ENCODE data around the gene CELF2. TPM values are rescaled to one million over a fixed set of nuclear protein-coding genes. Genes with fewer than 3 reads are reported as not detected.

The CELF2 gene
- total RNA-seq, 4 donors from 2014 or later = 106 to 127 (median 120) TPM

DNA sequence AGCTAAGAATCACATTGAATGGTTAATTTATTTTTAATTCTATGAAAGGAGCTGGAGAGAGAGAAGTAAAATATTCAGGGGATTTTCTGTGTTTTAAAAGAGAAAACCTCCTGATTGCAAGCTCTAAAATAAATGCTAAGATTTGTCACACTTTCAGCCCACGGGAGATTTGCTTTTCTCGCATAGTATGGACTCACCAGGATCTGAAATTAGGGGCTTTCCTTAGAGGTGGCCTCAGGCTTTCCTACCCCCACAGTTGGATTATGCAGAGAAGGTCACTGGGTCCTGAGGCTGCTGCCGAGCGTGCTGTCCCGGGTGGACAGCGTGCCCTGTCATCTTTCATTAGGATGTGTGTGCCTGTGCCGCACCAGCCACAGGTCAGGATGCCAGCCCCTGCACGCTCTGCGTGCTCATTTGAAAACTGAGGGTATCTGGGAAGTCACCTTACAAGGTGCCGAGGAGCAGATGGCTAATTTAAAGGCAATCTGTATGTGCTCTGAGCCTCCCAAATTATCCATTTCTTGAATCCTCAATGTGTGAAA, 258.8 kb downstream of the CELF2 start:
- TF ChIP-seq POLR2A (IDR thresholded peaks at IDR 0.05) (no peak), EP300 (IDR thresholded peaks at IDR 0.05) (no peak), CTCF (IDR thresholded peaks at IDR 0.05) (no peak)
- no peak overlapping the region for H3K27ac ChIP-seq
- peaks cover 0 to 87% (median 15%) of the 10 kb centered on the region in 3 donors for H3K36me3 ChIP-seq
- peaks cover 0 to 7% (median 0%) of the 10 kb centered on the region in 4 donors for H3K4me1 ChIP-seq
- H3K27me3 ChIP-seq = no peaks in the 10 kb centered on the region
- no peaks in the 10 kb centered on the region for H3K9me3 ChIP-seq
- no peak for DNase-seq (ENCODE audit: low spot score in 2 of 2)
- WGBS, 2 donors = 72 to 82% methylated on average over 10 of the region's 10 CpGs
- no peak overlapping the region for H3K4me3 ChIP-seq

DNA sequence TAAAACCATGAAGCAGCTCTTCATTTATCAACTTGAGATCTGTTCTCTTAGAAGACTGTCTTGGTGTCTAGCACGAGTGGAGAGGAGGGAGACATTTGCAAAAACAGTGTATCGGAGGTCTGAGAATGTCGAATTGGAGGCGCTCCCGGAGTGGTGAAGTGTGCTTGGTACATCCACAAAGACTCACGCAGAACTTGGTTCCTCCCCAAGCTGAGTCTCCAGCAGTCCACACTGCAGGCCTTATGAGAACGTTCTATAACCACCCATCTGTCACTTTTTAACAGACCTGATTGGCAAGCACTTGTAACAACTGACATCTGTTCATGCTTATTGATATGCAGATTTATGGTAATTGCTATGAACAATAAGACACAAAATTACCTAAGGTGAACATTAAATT, 261.6 kb downstream of the CELF2 start:
- no peaks in the 10 kb centered on the region for H3K27me3 ChIP-seq
- 86 to 88% methylated on average over 7 of the region's 7 CpGs for WGBS, 2 donors

GRCh38 chr10:11280187-11280932, 262.7 kb downstream of the CELF2 start:
- no peak for DNase-seq (ENCODE audit: low spot score in 2 of 2)
- H3K4me3 ChIP-seq = no peak overlapping the region
- H3K9me3 ChIP-seq = no peaks in the 10 kb centered on the region
- no peak overlapping the region for H3K27ac ChIP-seq
- H3K4me1 ChIP-seq = peaks cover 0 to 4% (median 0%) of the 10 kb centered on the region in 4 donors
- no peaks in the 10 kb centered on the region for H3K27me3 ChIP-seq
- peaks cover 0 to 80% (median 15%) of the 10 kb centered on the region in 3 donors for H3K36me3 ChIP-seq
- WGBS, 2 donors = 94 to 96% methylated on average over 25 of the region's 25 CpGs
- no peak for TF ChIP-seq EP300 (IDR thresholded peaks at IDR 0.05)
- no peak for TF ChIP-seq CTCF (IDR thresholded peaks at IDR 0.05)
- TF ChIP-seq POLR2A (IDR thresholded peaks at IDR 0.05) = no peak

More for the DNA sequence above, 261.6 kb downstream of the CELF2 start:
- Histone ChIP-seq H3K4me1 (peaks cover 0 to 4% (median 0%) of the 10 kb centered on the region in 4 donors), H3K4me3 (no peak overlapping the region), H3K9me3 (no peaks in the 10 kb centered on the region), H3K27ac (no peak overlapping the region), H3K36me3 (peaks cover 0 to 86% (median 15%) of the 10 kb centered on the region in 3 donors)
- TF ChIP-seq EP300 (IDR thresholded peaks at IDR 0.05) = no peak
- TF ChIP-seq POLR2A (IDR thresholded peaks at IDR 0.05) = no peak
- no peak for TF ChIP-seq CTCF (IDR thresholded peaks at IDR 0.05)
- DNase-seq (ENCODE audit: low spot score in 2 of 2) = no peak

GRCh38 chr10:11282156-11282555, 264.5 kb downstream of the CELF2 start:
- WGBS, 2 donors = 85 to 89% methylated on average over 9 of the region's 9 CpGs
- no peaks in the 10 kb centered on the region for H3K27me3 ChIP-seq
- no peak overlapping the region for H3K27ac ChIP-seq
- H3K4me3 ChIP-seq = no peak overlapping the region
- TF ChIP-seq EP300 (IDR thresholded peaks at IDR 0.05) (no peak), CTCF (IDR thresholded peaks at IDR 0.05) (no peak), POLR2A (IDR thresholded peaks at IDR 0.05) (no peak)
- H3K36me3 ChIP-seq = peaks cover 0 to 75% (median 13%) of the 10 kb centered on the region in 3 donors
- DNase-seq (ENCODE audit: low spot score in 2 of 2) = no peak
- H3K4me1 ChIP-seq = peaks cover 0 to 7% (median 0%) of the 10 kb centered on the region in 4 donors
- H3K9me3 ChIP-seq = no peaks in the 10 kb centered on the region

GRCh38 chr10:11282661-11283060, 265.0 kb downstream of the CELF2 start:
- TF ChIP-seq EP300 (IDR thresholded peaks at IDR 0.05) = no peak
- no peak for TF ChIP-seq CTCF (IDR thresholded peaks at IDR 0.05)
- no peak for TF ChIP-seq POLR2A (IDR thresholded peaks at IDR 0.05)
- 96 to 100% methylated on average over 5 to 8 of the region's 8 CpGs for WGBS, 2 donors
- H3K27ac ChIP-seq = no peak overlapping the region
- no peak overlapping the region for H3K4me3 ChIP-seq
- no peaks in the 10 kb centered on the region for H3K27me3 ChIP-seq
- peaks cover 0 to 77% (median 11%) of the 10 kb centered on the region in 3 donors for H3K36me3 ChIP-seq
- no peaks in the 10 kb centered on the region for H3K9me3 ChIP-seq
- peaks cover 0 to 7% (median 0%) of the 10 kb centered on the region in 4 donors for H3K4me1 ChIP-seq
- DNase-seq (ENCODE audit: low spot score in 2 of 2) = no peak
